Measurements from ENCODE around the gene PFDN4. TPM values are rescaled to one million over a fixed set of nuclear protein-coding genes. Genes with fewer than 3 reads are reported as not detected.

The PFDN4 gene
- polyA plus RNA-seq, 1 experiment: 104 TPM

- DNase-seq (ENCODE audit: low read depth, low spot score): no peak
- ChIA-PET POLR2A (no interaction called here), CTCF (interaction anchor here (0.6 to 17.6 kb wide), 2 partner anchors 96 to 256 kb away, joined by 3 to 951 read pairs; no protein-coding TSS in a partner anchor)
- Histone ChIP-seq H3K4me3 (ENCODE audit: low read depth, low read length) (no peak overlapping the region), H3K27ac (ENCODE audit: low read depth, low read length) (no peak overlapping the region), H3K27me3 (ENCODE audit: control insufficient read depth, insufficient read depth, low read length) (peaks cover 3% of the 10 kb centered on the region), H3K9me3 (ENCODE audit: control insufficient read depth, insufficient read depth, low read length) (no peaks in the 10 kb centered on the region)
- TF ChIP-seq CTCF (IDR thresholded peaks at IDR 0.05; ENCODE audit: low read depth, low read length): no peak
Measured at GRCh38 chr20:54195483-54196472, 12.1 kb upstream of the PFDN4 start.

GRCh38 chr20:54197621-54198604 is 10.0 kb upstream of the PFDN4 start:
- CTCF ChIA-PET: interaction anchor here (0.5 to 17.6 kb wide), 17 partner anchors 8 to 1011 kb away, joined by 3 to 951 read pairs (median 4); partner anchors contain the start of gene PFDN4
- Histone ChIP-seq H3K27ac (ENCODE audit: low read depth, low read length) (no peak overlapping the region), H3K4me3 (ENCODE audit: low read depth, low read length) (no peak overlapping the region), H3K9me3 (ENCODE audit: control insufficient read depth, insufficient read depth, low read length) (no peaks in the 10 kb centered on the region), H3K27me3 (ENCODE audit: control insufficient read depth, insufficient read depth, low read length) (peaks cover 12% of the 10 kb centered on the region)
- POLR2A ChIA-PET: interaction anchor here (1.0 kb wide), 1 partner anchor 10 kb away, joined by 3 read pairs; the partner anchor contains the start of gene PFDN4
- TF ChIP-seq CTCF (IDR thresholded peaks at IDR 0.05; ENCODE audit: low read depth, low read length): peak; percentile 39
- no peak for DNase-seq (ENCODE audit: low read depth, low spot score)

- CTCF ChIA-PET: interaction anchor here (0.5 to 17.6 kb wide), 33 partner anchors 9 to 1890 kb away, joined by 3 to 951 read pairs (median 5); partner anchors contain the start of gene PFDN4
- Histone ChIP-seq H3K4me3 (ENCODE audit: low read depth, low read length) (no peak overlapping the region), H3K9me3 (ENCODE audit: control insufficient read depth, insufficient read depth, low read length) (no peaks in the 10 kb centered on the region), H3K27ac (ENCODE audit: low read depth, low read length) (no peak overlapping the region), H3K27me3 (ENCODE audit: control insufficient read depth, insufficient read depth, low read length) (peaks cover 12% of the 10 kb centered on the region)
- DNase-seq (ENCODE audit: low read depth, low spot score): no peak
- TF ChIP-seq CTCF (IDR thresholded peaks at IDR 0.05; ENCODE audit: low read depth, low read length): no peak
- POLR2A ChIA-PET: no interaction called here
Measured at GRCh38 chr20:54199283-54199682, 8.6 kb upstream of the PFDN4 start.

- Histone ChIP-seq H3K9me3 (ENCODE audit: control insufficient read depth, insufficient read depth, low read length) (no peaks in the 10 kb centered on the region), H3K4me3 (ENCODE audit: low read depth, low read length) (no peak overlapping the region), H3K27me3 (ENCODE audit: control insufficient read depth, insufficient read depth, low read length) (peaks cover 12% of the 10 kb centered on the region), H3K27ac (ENCODE audit: low read depth, low read length) (no peak overlapping the region)
- TF ChIP-seq CTCF (IDR thresholded peaks at IDR 0.05; ENCODE audit: low read depth, low read length): peak; percentile 97
- ChIA-PET CTCF (interaction anchor here (0.5 to 17.6 kb wide), 39 partner anchors 9 to 1890 kb away, joined by 3 to 951 read pairs (median 4); partner anchors contain the start of gene PFDN4), POLR2A (no interaction called here)
- peak; percentile 56 for DNase-seq (ENCODE audit: low read depth, low spot score)
Measured at GRCh38 chr20:54199721-54200176, 8.1 kb upstream of the PFDN4 start.

Measured in AG04450 (cell line).